Measurements from ENCODE around the gene GRK7.

- TF ChIP-seq, protein P1, sequence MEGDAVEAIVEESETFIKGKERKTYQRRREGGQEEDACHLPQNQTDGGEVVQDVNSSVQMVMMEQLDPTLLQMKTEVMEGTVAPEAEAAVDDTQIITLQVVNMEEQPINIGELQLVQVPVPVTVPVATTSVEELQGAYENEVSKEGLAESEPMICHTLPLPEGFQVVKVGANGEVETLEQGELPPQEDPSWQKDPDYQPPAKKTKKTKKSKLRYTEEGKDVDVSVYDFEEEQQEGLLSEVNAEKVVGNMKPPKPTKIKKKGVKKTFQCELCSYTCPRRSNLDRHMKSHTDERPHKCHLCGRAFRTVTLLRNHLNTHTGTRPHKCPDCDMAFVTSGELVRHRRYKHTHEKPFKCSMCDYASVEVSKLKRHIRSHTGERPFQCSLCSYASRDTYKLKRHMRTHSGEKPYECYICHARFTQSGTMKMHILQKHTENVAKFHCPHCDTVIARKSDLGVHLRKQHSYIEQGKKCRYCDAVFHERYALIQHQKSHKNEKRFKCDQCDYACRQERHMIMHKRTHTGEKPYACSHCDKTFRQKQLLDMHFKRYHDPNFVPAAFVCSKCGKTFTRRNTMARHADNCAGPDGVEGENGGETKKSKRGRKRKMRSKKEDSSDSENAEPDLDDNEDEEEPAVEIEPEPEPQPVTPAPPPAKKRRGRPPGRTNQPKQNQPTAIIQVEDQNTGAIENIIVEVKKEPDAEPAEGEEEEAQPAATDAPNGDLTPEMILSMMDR (IDR thresholded peaks at IDR 0.05; ENCODE audit: low read depth, low read length), result no peak
- no peak for TF ChIP-seq POLR2A (IDR thresholded peaks at IDR 0.05; ENCODE audit: extremely low read depth, insufficient read length)
Observed at GRCh38 chr3:141784096-141784495, 20.9 kb downstream of the GRK7 start.
